Fibroblast of villous mesenchyme (primary cell): ENCODE results near the gene MYRF. TPM values are rescaled to one million over a fixed set of nuclear protein-coding genes. Genes with fewer than 3 reads are reported as not detected.

Source experiments
- DNase-seq: peaks from one replicate; pipeline ENCODE4 v3.0.0-alpha.2; 2010; ENCODE audit warnings: low read depth
- H3K4me3 ChIP-seq: 2 replicates; pipeline ENCODE4 v1.5.1; 2011; ENCODE audit warnings: low read depth, mild to moderate bottlenecking, low read length
- total RNA-seq: library from RNA; depleted of rRNA; stranded (reverse); fragments of >200 nt; gene quantifications from 2 replicates; pipeline ENCODE4 v1.2.3, GENCODE V29; 2012
- TF ChIP-seq, protein P1 (sequence below): IDR thresholded peaks from 2 replicates; pipeline ENCODE4 v1.5.1; 2012; ENCODE audit warnings: low read depth, mild to moderate bottlenecking, low read length; ENCODE audit not compliant: insufficient read depth

Gene MYRF
- total RNA-seq, 1 donor: 2.6 TPM

GRCh38 chr11:61750631-61751273 is 1.7 kb upstream of the MYRF start:
- TF ChIP-seq, protein P1, sequence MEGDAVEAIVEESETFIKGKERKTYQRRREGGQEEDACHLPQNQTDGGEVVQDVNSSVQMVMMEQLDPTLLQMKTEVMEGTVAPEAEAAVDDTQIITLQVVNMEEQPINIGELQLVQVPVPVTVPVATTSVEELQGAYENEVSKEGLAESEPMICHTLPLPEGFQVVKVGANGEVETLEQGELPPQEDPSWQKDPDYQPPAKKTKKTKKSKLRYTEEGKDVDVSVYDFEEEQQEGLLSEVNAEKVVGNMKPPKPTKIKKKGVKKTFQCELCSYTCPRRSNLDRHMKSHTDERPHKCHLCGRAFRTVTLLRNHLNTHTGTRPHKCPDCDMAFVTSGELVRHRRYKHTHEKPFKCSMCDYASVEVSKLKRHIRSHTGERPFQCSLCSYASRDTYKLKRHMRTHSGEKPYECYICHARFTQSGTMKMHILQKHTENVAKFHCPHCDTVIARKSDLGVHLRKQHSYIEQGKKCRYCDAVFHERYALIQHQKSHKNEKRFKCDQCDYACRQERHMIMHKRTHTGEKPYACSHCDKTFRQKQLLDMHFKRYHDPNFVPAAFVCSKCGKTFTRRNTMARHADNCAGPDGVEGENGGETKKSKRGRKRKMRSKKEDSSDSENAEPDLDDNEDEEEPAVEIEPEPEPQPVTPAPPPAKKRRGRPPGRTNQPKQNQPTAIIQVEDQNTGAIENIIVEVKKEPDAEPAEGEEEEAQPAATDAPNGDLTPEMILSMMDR: no peak
- DNase-seq: no peak
- no peak overlapping the region for H3K4me3 ChIP-seq

DNA sequence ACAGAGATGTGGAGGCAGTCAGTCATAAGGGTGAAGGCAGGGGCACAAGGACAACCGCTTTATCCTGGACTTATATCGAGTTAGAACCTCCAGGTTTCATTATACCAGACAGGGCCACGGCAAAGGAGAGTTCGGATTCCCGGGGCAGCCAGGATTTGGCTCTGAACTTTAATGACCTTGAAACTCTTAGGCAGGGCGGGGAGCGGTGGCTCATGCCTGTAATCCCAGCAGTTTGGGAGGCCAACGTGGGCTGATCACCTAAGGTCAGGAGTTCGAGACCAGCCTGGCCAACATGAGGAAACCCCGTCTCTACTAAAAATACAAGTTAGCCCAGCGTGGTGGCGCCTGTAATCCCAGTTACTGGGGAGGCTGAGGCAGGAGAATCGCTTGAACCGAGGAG is 1.1 kb upstream of the MYRF start:
- TF ChIP-seq, protein P1: no peak
- H3K4me3 ChIP-seq: no peak overlapping the region
- DNase-seq: no peak

GRCh38 chr11:61752925-61753521 is 587 bp downstream of the MYRF start:
- peak overlapping the region; percentile 78 for H3K4me3 ChIP-seq
- no peak for DNase-seq
- TF ChIP-seq, protein P1: no peak

GRCh38 chr11:61753672-61754071 is 1.2 kb downstream of the MYRF start:
- TF ChIP-seq, protein P1: no peak
- H3K4me3 ChIP-seq: peak overlapping the region; percentile 78
- no peak for DNase-seq

GRCh38 chr11:61754534-61755482 is 2.4 kb downstream of the MYRF start:
- peak; percentile 87 for DNase-seq
- TF ChIP-seq, protein P1: no peak
- H3K4me3 ChIP-seq: peak overlapping the region; percentile 78

GRCh38 chr11:61756147-61756451 is 3.7 kb downstream of the MYRF start:
- DNase-seq: no peak
- TF ChIP-seq, protein P1: no peak
- H3K4me3 ChIP-seq: no peak overlapping the region
